B cell (primary cell): ENCODE results near the gene MBNL3. TPM values are rescaled to one million over a fixed set of nuclear protein-coding genes. Genes with fewer than 3 reads are reported as not detected.

Experiments
- ATAC-seq: fragments of 200-7000 bp; cut with Tn5 transposase; one replicate; pipeline ENCODE4 v1.10.0; 2021; ENCODE audit warnings: low read depth, mild to moderate bottlenecking, moderate number of reproducible peaks, moderate library complexity
- CTCF ChIA-PET: fragments of 350-600 bp; sonication (Branson Sonifier 250); formaldehyde crosslinking; loops from one replicate; lab custom pipeline; 2021; ENCODE audit warnings: antibody characterized with exemption, inconsistent platforms; lab: Charles Lee
- POLR2A ChIA-PET: fragments of 350-600 bp; sonication (Branson Sonifier 250); formaldehyde crosslinking; loops from one replicate; lab custom pipeline; 2021; ENCODE audit warnings: antibody characterized with exemption; lab: Charles Lee
- DNase-seq: peaks from one replicate; pipeline ENCODE4 v3.0.0; 2013
- H2AFZ ChIP-seq: 2 replicates; pipeline ENCODE4 v1.6.1; 2012; ENCODE audit warnings: mild to moderate bottlenecking, low read depth, low read length; ENCODE audit not compliant: insufficient read depth, poor library complexity, severe bottlenecking
- H3K27ac ChIP-seq, 2 donors: 1 replicate in 1 of 2; 2 replicates in 1 of 2; pipeline ENCODE4 v1.5.1; 2012 to 2013; ENCODE audit warnings: low read length in 2 of 2, mild to moderate bottlenecking in 2 of 2, moderate library complexity in 1 of 2
- H3K27me3 ChIP-seq, 4 experiments: fragments of 200-600 bp in 1 of 4; sonication (generic) in 1 of 4; replicated peaks in 1 of 4; 1 replicate in 2 of 4; 2 replicates in 2 of 4; pipeline versions ENCODE4 v1.6.1 to v1.7.0; 2013 to 2016; ENCODE audit warnings: low read length in 3 of 4, mild to moderate bottlenecking in 2 of 4, mixed read lengths in 1 of 4, moderate library complexity in 1 of 4; ENCODE audit not compliant: insufficient read depth in 4 of 4, control insufficient read depth in 3 of 4; ENCODE audit errors: control extremely low read depth in 1 of 4
- H3K36me3 ChIP-seq, 2 experiments: replicated peaks in 1 of 2; 1 replicate in 1 of 2; 2 replicates in 1 of 2; pipeline versions ENCODE4 v1.6.1 to v1.7.1; 2013; ENCODE audit warnings: low read length in 1 of 2; ENCODE audit not compliant: insufficient read depth in 2 of 2, control insufficient read depth in 1 of 2; ENCODE audit errors: control extremely low read depth in 1 of 2, extremely low read depth in 1 of 2
- H3K4me1 ChIP-seq, 2 donors: fragments of 200-600 bp in 1 of 2; sonication (generic) in 1 of 2; 1 replicate in 1 of 2; 2 replicates in 1 of 2; pipeline versions ENCODE4 v1.5.1 to v1.6.1; 2013 to 2017; ENCODE audit warnings: low read length in 2 of 2; ENCODE audit not compliant: control insufficient read depth in 2 of 2, insufficient read depth in 2 of 2
- H3K4me2 ChIP-seq: replicated peaks from 2 replicates; pipeline ENCODE3; 2012; ENCODE audit warnings: mild to moderate bottlenecking, low read depth, low read length; ENCODE audit not compliant: poor library complexity, severe bottlenecking
- H3K4me3 ChIP-seq, 5 experiments: fragments of 200-600 bp in 1 of 5; sonication (generic) in 1 of 5; 1 replicate in 3 of 5; 2 replicates in 2 of 5; pipeline versions ENCODE4 v1.5.1 to v1.7.0; 2011 to 2016; ENCODE audit warnings: low read length in 4 of 5, mild to moderate bottlenecking in 4 of 5, low read depth in 2 of 5, control low read depth in 1 of 5, moderate library complexity in 1 of 5; ENCODE audit not compliant: insufficient read depth in 1 of 5; ENCODE audit errors: control extremely low read depth in 1 of 5, extremely low read depth in 1 of 5
- H3K79me2 ChIP-seq: fragments of 200-600 bp; sonication (generic); one replicate; pipeline ENCODE4 v1.6.0; 2016; ENCODE audit warnings: low read length; ENCODE audit not compliant: control insufficient read depth, insufficient read depth
- H3K9ac ChIP-seq: fragments of 200-600 bp; sonication (generic); 2 replicates; pipeline ENCODE4 v1.6.1; 2017; ENCODE audit warnings: mild to moderate bottlenecking, low read length, moderate library complexity
- H3K9me3 ChIP-seq, 3 donors: one replicate each; pipeline versions ENCODE4 v1.6.1 to v1.7.1; 2013; ENCODE audit warnings: low read length in 2 of 3; ENCODE audit not compliant: control insufficient read depth in 2 of 3, insufficient read depth in 1 of 3; ENCODE audit errors: control extremely low read depth in 1 of 3
- H4K20me1 ChIP-seq: 2 replicates; pipeline ENCODE4 v1.6.0; 2012; ENCODE audit warnings: mild to moderate bottlenecking, low read length; ENCODE audit not compliant: insufficient read depth, control insufficient read depth, poor library complexity, severe bottlenecking
- H3K27ac Mint-ChIP-seq: one replicate; pipeline ENCODE4 v1.8.0; 2021; ENCODE audit warnings: mixed read lengths
- H3K27me3 Mint-ChIP-seq: one replicate; pipeline ENCODE4 v1.8.0; 2021; ENCODE audit warnings: mixed read lengths
- H3K4me1 Mint-ChIP-seq: one replicate; pipeline ENCODE4 v1.8.0; 2021; ENCODE audit warnings: mixed read lengths
- H3K4me3 Mint-ChIP-seq: one replicate; pipeline ENCODE4 v1.8.0; 2021; ENCODE audit warnings: mixed read lengths
- H3K9me3 Mint-ChIP-seq: one replicate; pipeline ENCODE4 v1.8.0; 2022; ENCODE audit warnings: mixed read lengths; ENCODE audit not compliant: insufficient read depth
- CTCF ChIP-seq: fragments of 200-600 bp; IDR thresholded peaks from one replicate; pipeline ENCODE4 v1.8.0; 2022; ENCODE audit warnings: antibody characterized with exemption, mild to moderate bottlenecking
- EZH2 ChIP-seq: IDR thresholded peaks from 2 replicates; pipeline ENCODE4 v1.6.1; 2012; ENCODE audit warnings: borderline replicate concordance, low read depth, mild to moderate bottlenecking, moderate library complexity, low read length; ENCODE audit not compliant: insufficient read depth, poor library complexity, severe bottlenecking
- WGBS: methylation state at CpG from one replicate; pipeline ENCODE4 v1.1.5; 2013; ENCODE audit warnings: missing lambda C conversion rate; ENCODE audit not compliant: insufficient coverage; 5-methylcytosine and 5-hydroxymethylcytosine counted together
- intact Hi-C: fragments of 100-400 bp; cut with micrococcal nuclease; formaldehyde crosslinking; loops from one replicate; pipeline ENCODE4 v1.10.0; 2022
- polyA plus RNA-seq: library from polyadenylated mRNA; depleted of rRNA; stranded (reverse); fragments of >200 nt; gene quantifications from 2 replicates; pipeline ENCODE4 v1.2.3, GENCODE V29; 2012
- total RNA-seq, 2 donors: library from RNA; stranded (reverse); fragments of 120-200 nt in 1 of 2; gene quantifications; 1 replicate in 1 of 2; 2 replicates in 1 of 2; pipeline versions ENCODE4 v1.2.3 to v1.2.4, GENCODE V29; 2013 to 2022

MBNL3 gene
- total and polyA plus RNA-seq, 2 donors (not counting 1 experiment from before 2014, with no cell fraction given): 16.6 to 63.1 TPM

DNA sequence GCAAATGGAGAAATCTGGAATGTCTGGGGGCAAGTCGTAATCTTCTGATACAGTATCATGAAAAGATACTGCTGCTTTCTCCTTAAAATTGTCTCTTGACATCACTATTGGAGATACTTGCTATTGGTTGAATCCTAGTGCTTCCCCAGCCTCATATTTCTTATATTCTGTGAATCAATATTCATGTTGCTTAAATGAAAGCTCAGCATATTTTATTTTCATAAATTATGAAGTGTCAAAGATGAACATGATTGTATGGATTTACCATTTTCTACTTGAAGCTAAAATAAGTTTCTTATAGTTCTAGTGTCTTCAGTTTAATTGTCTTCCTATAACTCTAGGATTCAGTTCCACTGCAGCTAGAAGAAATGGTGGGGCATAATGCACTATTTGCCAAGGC is 29.6 kb upstream of the MBNL3 start:
- intact Hi-C loops: no loop called here
- Histone ChIP-seq H3K36me3 (no peaks in the 10 kb centered on the region), H3K27ac (no peak overlapping the region), H3K4me1 (no peaks in the 10 kb centered on the region), H3K27me3 (no peaks in the 10 kb centered on the region), H4K20me1 (no peaks in the 10 kb centered on the region), H2AFZ (no peak overlapping the region), H3K79me2 (no peaks in the 10 kb centered on the region), H3K9ac (no peak overlapping the region), H3K4me2 (no peak overlapping the region), H3K4me3 (no peak overlapping the region), H3K9me3 (no peaks in the 10 kb centered on the region)
- no peak for TF ChIP-seq CTCF
- TF ChIP-seq EZH2: no peak
- no peaks in the 10 kb centered on the region for H3K9me3 Mint-ChIP-seq
- CTCF ChIA-PET: no interaction called here
- H3K4me3 Mint-ChIP-seq: no peak overlapping the region
- no peaks in the 10 kb centered on the region for H3K4me1 Mint-ChIP-seq
- no CpG with 5 or more reads among the region's 1 CpG for WGBS
- DNase-seq: no peak
- peaks cover 4% of the 10 kb centered on the region for H3K27me3 Mint-ChIP-seq
- POLR2A ChIA-PET: no interaction called here
- ATAC-seq: no peak
- H3K27ac Mint-ChIP-seq: no peak overlapping the region

GRCh38 chrX:132508834-132509233 is 20.0 kb upstream of the MBNL3 start:
- H3K27me3 Mint-ChIP-seq: no peaks in the 10 kb centered on the region
- H3K9me3 ChIP-seq: no peaks in the 10 kb centered on the region
- no peak for ATAC-seq
- no peaks in the 10 kb centered on the region for H3K9me3 Mint-ChIP-seq
- no peak overlapping the region for H2AFZ ChIP-seq
- CTCF ChIA-PET: interaction anchor here (0.7 kb wide), 1 partner anchor 107 kb away, joined by 3 read pairs; no protein-coding TSS in a partner anchor
- no CpG with 5 or more reads among the region's 2 CpGs for WGBS
- H4K20me1 ChIP-seq: no peaks in the 10 kb centered on the region
- TF ChIP-seq EZH2 (no peak), CTCF (no peak)
- H3K9ac ChIP-seq: no peak overlapping the region
- H3K4me3 ChIP-seq: no peak overlapping the region
- H3K4me2 ChIP-seq: no peak overlapping the region
- H3K27ac ChIP-seq: no peak overlapping the region
- H3K36me3 ChIP-seq: no peaks in the 10 kb centered on the region
- no peaks in the 10 kb centered on the region for H3K4me1 Mint-ChIP-seq
- POLR2A ChIA-PET: no interaction called here
- H3K79me2 ChIP-seq: no peaks in the 10 kb centered on the region
- intact Hi-C loops: no loop called here
- H3K27ac Mint-ChIP-seq: no peak overlapping the region
- no peaks in the 10 kb centered on the region for H3K4me1 ChIP-seq
- no peak overlapping the region for H3K4me3 Mint-ChIP-seq
- H3K27me3 ChIP-seq: peaks cover 0 to 7% (median 0%) of the 10 kb centered on the region in 4 experiments
- DNase-seq: no peak
